SK-N-SH (cell line): ENCODE measurements around the gene SEMA4D. TPM values are rescaled to one million over a fixed set of nuclear protein-coding genes. Genes with fewer than 3 reads are reported as not detected.

Source experiments
- CTCF ChIA-PET: fragments of 300-600, 350-600 bp; formaldehyde crosslinking; extraction: SDS; loops from one replicate; lab custom pipeline; 2021; lab: Yijun Ruan, JAX
- POLR2A ChIA-PET: fragments of 350-600 bp; sonication (Branson Sonifier 250); formaldehyde crosslinking; extraction: SDS; loops from one replicate; lab custom pipeline; 2020; ENCODE audit warnings: antibody characterized with exemption, inconsistent platforms; lab: Yijun Ruan, JAX
- DNase-seq: peaks from one replicate; pipeline ENCODE4 v3.0.0; 2012
- H2AFZ ChIP-seq: fragments of 200-600 bp; sonication (generic); 2 replicates; pipeline ENCODE4 v1.8.1; 2016; ENCODE audit warnings: antibody characterized with exemption, mild to moderate bottlenecking, low read depth
- H3F3A ChIP-seq: fragments of 200-600 bp; sonication (generic); replicated peaks from 2 replicates; pipeline ENCODE3; 2016; ENCODE audit warnings: antibody characterized with exemption, mild to moderate bottlenecking; ENCODE audit not compliant: insufficient read depth
- H3K27ac ChIP-seq, 2 experiments: fragments of 200-500 bp in 1 of 2; fragments of 200-600 bp in 1 of 2; sonication (Bioruptor generic) in 1 of 2; sonication (generic), shearing (Covaris generic) in 1 of 2; 2 replicates each; pipeline versions ENCODE4 v1.5.1 to v1.6.1; 2014 to 2016; ENCODE audit warnings: low read depth in 2 of 2, inconsistent platforms in 1 of 2, low read length in 1 of 2, mild to moderate bottlenecking in 1 of 2, mixed read lengths in 1 of 2
- H3K27me3 ChIP-seq: fragments of 200-600 bp; sonication (generic), shearing (Covaris generic); 2 replicates; pipeline ENCODE4 v1.6.1; 2016; ENCODE audit warnings: mixed run types; ENCODE audit not compliant: insufficient read depth
- H3K36me3 ChIP-seq, 2 experiments: fragments of 200-500 bp in 1 of 2; fragments of 200-600 bp in 1 of 2; sonication (Bioruptor generic) in 1 of 2; sonication (generic) in 1 of 2; replicated peaks in 1 of 2; 2 replicates each; pipeline versions ENCODE3 to v1.5.1; 2014 to 2016; ENCODE audit warnings: low read length in 1 of 2, mild to moderate bottlenecking in 1 of 2; ENCODE audit not compliant: insufficient read depth in 2 of 2, control insufficient read depth in 1 of 2
- H3K4me1 ChIP-seq, 2 experiments: fragments of 200-500 bp in 1 of 2; fragments of 200-600 bp in 1 of 2; sonication (Bioruptor generic) in 1 of 2; sonication (generic), shearing (Covaris generic) in 1 of 2; 2 replicates each; pipeline versions ENCODE4 v1.5.1 to v1.6.1; 2014 to 2016; ENCODE audit warnings: low read depth in 1 of 2, low read length in 1 of 2, mixed run types in 1 of 2; ENCODE audit not compliant: insufficient read depth in 2 of 2, control insufficient read depth in 1 of 2
- H3K4me2 ChIP-seq: fragments of 200-600 bp; sonication (generic), shearing (Covaris generic); 2 replicates; pipeline ENCODE4 v1.6.1; 2017; ENCODE audit warnings: mixed run types
- H3K4me3 ChIP-seq, 2 experiments: fragments of 200-500 bp in 1 of 2; fragments of 200-600 bp in 1 of 2; sonication (Bioruptor generic) in 1 of 2; sonication (generic), shearing (Covaris generic) in 1 of 2; 2 replicates each; pipeline versions ENCODE4 v1.5.1 to v1.8.1; 2014 to 2016; ENCODE audit warnings: low read depth in 2 of 2, inconsistent platforms in 1 of 2, low read length in 1 of 2, mild to moderate bottlenecking in 1 of 2, mixed read lengths in 1 of 2, moderate library complexity in 1 of 2
- H3K79me2 ChIP-seq: fragments of 200-600 bp; sonication (generic); 2 replicates; pipeline ENCODE4 v1.8.1; 2017; ENCODE audit warnings: mild to moderate bottlenecking; ENCODE audit not compliant: insufficient read depth
- H3K9ac ChIP-seq: fragments of 200-600 bp; sonication (generic); 2 replicates; pipeline ENCODE4 v1.6.1; 2017; ENCODE audit warnings: mixed run types
- H3K9me2 ChIP-seq: fragments of 200-600 bp; sonication (generic); 2 replicates; pipeline ENCODE4 v1.6.1; 2017; ENCODE audit warnings: mixed run types
- H3K9me3 ChIP-seq: fragments of 200-600 bp; sonication (generic); 2 replicates; pipeline ENCODE4 v1.6.1; 2017; ENCODE audit warnings: mixed run types, mild to moderate bottlenecking, moderate library complexity
- H4K20me1 ChIP-seq: fragments of 200-600 bp; sonication (generic); 2 replicates; pipeline ENCODE4 v1.6.1; 2017; ENCODE audit warnings: mild to moderate bottlenecking, mixed run types; ENCODE audit not compliant: insufficient read depth
- CTCF ChIP-seq: fragments of 200-600 bp; sonication (generic); IDR thresholded peaks from 2 replicates; pipeline ENCODE4 v1.6.1; 2017; ENCODE audit warnings: antibody characterized with exemption, mild to moderate bottlenecking, moderate library complexity
- ELF1 ChIP-seq: IDR thresholded peaks from 2 replicates; pipeline ENCODE4 v1.4.0; 2012
- EZH2phosphoT487 ChIP-seq: fragments of 200-600 bp; sonication (generic); IDR thresholded peaks from 2 replicates; pipeline ENCODE4 v1.6.1; 2017; ENCODE audit warnings: low read depth, mixed run types, mild to moderate bottlenecking, antibody characterized with exemption, moderate library complexity, borderline replicate concordance
- FOSL2 ChIP-seq: IDR thresholded peaks from 2 replicates; pipeline ENCODE4 v1.4.0; 2012; ENCODE audit warnings: low read depth, mild to moderate bottlenecking, moderate library complexity, borderline replicate concordance
- MAX ChIP-seq: IDR thresholded peaks from 2 replicates; pipeline ENCODE4 v1.4.0; 2012; ENCODE audit warnings: low read depth
- POLR2AphosphoS5 ChIP-seq: IDR thresholded peaks from 2 replicates; pipeline ENCODE4 v1.6.1; 2012; ENCODE audit warnings: low read depth, low read length
- RAD21 ChIP-seq: IDR thresholded peaks from 2 replicates; pipeline ENCODE4 v1.6.1; 2012; ENCODE audit warnings: mild to moderate bottlenecking, low read length
- RCOR1 ChIP-seq: fragments of 150-350 bp; IDR thresholded peaks from 2 replicates; pipeline ENCODE4 v1.6.1; 2017; ENCODE audit warnings: antibody characterized with exemption, low read length
- RFX5 ChIP-seq: IDR thresholded peaks from 2 replicates; pipeline ENCODE4 v1.6.1; 2012; ENCODE audit warnings: mild to moderate bottlenecking, improper control_type of control experiment, low read length
- RXRA ChIP-seq: IDR thresholded peaks from 2 replicates; pipeline ENCODE4 v1.4.0; 2012; ENCODE audit warnings: low read depth, mild to moderate bottlenecking, borderline replicate concordance
- SIN3A ChIP-seq: IDR thresholded peaks from 2 replicates; pipeline ENCODE4 v1.6.1; 2012; ENCODE audit warnings: low read depth, mild to moderate bottlenecking, low read length, moderate library complexity, borderline replicate concordance
- TAF1 ChIP-seq: IDR thresholded peaks from 2 replicates; pipeline ENCODE4 v1.6.1; 2012; ENCODE audit warnings: low read depth, mild to moderate bottlenecking, low read length, moderate library complexity, borderline replicate concordance
- TCF12 ChIP-seq: IDR thresholded peaks from 2 replicates; pipeline ENCODE4 v1.4.0; 2012
- USF2 ChIP-seq: fragments of 150-350 bp; IDR thresholded peaks from 2 replicates; pipeline ENCODE4 v1.6.1; 2017; ENCODE audit warnings: antibody characterized with exemption, low read length, low read depth, borderline replicate concordance
- WGBS: methylation state at CpG from one replicate; pipeline ENCODE4 v1.1.6; 2017; ENCODE audit warnings: low lambda C conversion rate; 5-methylcytosine and 5-hydroxymethylcytosine counted together
- polyA plus RNA-seq, 3 experiments: library from polyadenylated mRNA; depleted of rRNA; stranded (reverse); fragments of >200 nt; gene quantifications; 2 replicates each; pipeline ENCODE4 v1.2.3, GENCODE V29; 2012
- TF ChIP-seq, protein P1 (sequence below): IDR thresholded peaks from 2 replicates; pipeline ENCODE4; 2012
- TF ChIP-seq, protein P2 (sequence below): IDR thresholded peaks from 2 replicates; pipeline ENCODE4 v1.4.0; 2012; ENCODE audit warnings: low read depth, borderline replicate concordance
- TF ChIP-seq, protein P3 (sequence below): fragments of 150-350 bp; IDR thresholded peaks from 2 replicates; pipeline ENCODE4 v1.6.1; 2016; ENCODE audit warnings: mild to moderate bottlenecking, low read depth, low read length

The SEMA4D gene
- polyA plus RNA-seq, 1 of the 3 experiments (the other 2 are of a cell fraction), result 4.8 TPM

- peaks cover 11% of the 10 kb centered on the region for H3F3A ChIP-seq
Measured at GRCh38 chr9:89475891-89476440, 21.9 kb downstream of the SEMA4D start.

More at GRCh38 chr9:89475891-89476440, 21.9 kb downstream of the SEMA4D start:
- H3K79me2 ChIP-seq, result no peaks in the 10 kb centered on the region
- H3K27ac ChIP-seq, result no peak overlapping the region; a peak in 1 of 4 replicates
- H3K4me1 ChIP-seq, result peaks cover 5 to 36% of the 10 kb centered on the region in 2 experiments; a peak in 2 of 4 replicates
- no peak for DNase-seq
- no peak overlapping the region for H3K9ac ChIP-seq
- H3K9me2 ChIP-seq, result no peaks in the 10 kb centered on the region
- ChIA-PET POLR2A (no interaction called here), CTCF (no interaction called here)
- WGBS, result 89% methylated on average over 4 of the region's 9 CpGs
- TF ChIP-seq, protein P1, sequence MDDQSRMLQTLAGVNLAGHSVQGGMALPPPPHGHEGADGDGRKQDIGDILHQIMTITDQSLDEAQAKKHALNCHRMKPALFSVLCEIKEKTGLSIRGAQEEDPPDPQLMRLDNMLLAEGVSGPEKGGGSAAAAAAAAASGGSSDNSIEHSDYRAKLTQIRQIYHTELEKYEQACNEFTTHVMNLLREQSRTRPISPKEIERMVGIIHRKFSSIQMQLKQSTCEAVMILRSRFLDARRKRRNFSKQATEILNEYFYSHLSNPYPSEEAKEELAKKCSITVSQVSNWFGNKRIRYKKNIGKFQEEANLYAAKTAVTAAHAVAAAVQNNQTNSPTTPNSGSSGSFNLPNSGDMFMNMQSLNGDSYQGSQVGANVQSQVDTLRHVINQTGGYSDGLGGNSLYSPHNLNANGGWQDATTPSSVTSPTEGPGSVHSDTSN, result no peak
- TF ChIP-seq USF2 (no peak), RCOR1 (no peak), EZH2phosphoT487 (no peak), POLR2AphosphoS5 (no peak), RXRA (no peak), SIN3A (no peak), CTCF (no peak), RFX5 (no peak), FOSL2 (no peak), TCF12 (no peak), TAF1 (no peak), MAX (no peak), ELF1 (no peak), RAD21 (no peak)
- TF ChIP-seq, protein P2, sequence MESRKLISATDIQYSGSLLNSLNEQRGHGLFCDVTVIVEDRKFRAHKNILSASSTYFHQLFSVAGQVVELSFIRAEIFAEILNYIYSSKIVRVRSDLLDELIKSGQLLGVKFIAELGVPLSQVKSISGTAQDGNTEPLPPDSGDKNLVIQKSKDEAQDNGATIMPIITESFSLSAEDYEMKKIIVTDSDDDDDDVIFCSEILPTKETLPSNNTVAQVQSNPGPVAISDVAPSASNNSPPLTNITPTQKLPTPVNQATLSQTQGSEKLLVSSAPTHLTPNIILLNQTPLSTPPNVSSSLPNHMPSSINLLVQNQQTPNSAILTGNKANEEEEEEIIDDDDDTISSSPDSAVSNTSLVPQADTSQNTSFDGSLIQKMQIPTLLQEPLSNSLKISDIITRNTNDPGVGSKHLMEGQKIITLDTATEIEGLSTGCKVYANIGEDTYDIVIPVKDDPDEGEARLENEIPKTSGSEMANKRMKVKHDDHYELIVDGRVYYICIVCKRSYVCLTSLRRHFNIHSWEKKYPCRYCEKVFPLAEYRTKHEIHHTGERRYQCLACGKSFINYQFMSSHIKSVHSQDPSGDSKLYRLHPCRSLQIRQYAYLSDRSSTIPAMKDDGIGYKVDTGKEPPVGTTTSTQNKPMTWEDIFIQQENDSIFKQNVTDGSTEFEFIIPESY, result no peak
- TF ChIP-seq, protein P3, sequence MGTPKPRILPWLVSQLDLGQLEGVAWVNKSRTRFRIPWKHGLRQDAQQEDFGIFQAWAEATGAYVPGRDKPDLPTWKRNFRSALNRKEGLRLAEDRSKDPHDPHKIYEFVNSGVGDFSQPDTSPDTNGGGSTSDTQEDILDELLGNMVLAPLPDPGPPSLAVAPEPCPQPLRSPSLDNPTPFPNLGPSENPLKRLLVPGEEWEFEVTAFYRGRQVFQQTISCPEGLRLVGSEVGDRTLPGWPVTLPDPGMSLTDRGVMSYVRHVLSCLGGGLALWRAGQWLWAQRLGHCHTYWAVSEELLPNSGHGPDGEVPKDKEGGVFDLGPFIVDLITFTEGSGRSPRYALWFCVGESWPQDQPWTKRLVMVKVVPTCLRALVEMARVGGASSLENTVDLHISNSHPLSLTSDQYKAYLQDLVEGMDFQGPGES, result no peak
- H3K4me3 ChIP-seq, result no peak overlapping the region
- no peaks in the 10 kb centered on the region for H3K9me3 ChIP-seq
- H2AFZ ChIP-seq, result no peak overlapping the region
- no peak overlapping the region for H3K4me2 ChIP-seq
- H3K27me3 ChIP-seq, result no peaks in the 10 kb centered on the region
- H4K20me1 ChIP-seq, result no peaks in the 10 kb centered on the region
- H3K36me3 ChIP-seq, result no peaks in the 10 kb centered on the region
